K562 (cell line): ENCODE results near the gene REEP6. TPM values are rescaled to one million over a fixed set of nuclear protein-coding genes. Genes with fewer than 3 reads are reported as not detected.

Experiments
- ATAC-seq: fragments of 200-7000 bp; cut with Tn5 transposase; 3 replicates; pipeline ENCODE4 v1.9.1; 2020; ENCODE audit warnings: moderate library complexity
- BruUV-seq: library from RNA; stranded (reverse); fragments of 400-500 nt; replicated peaks from 2 replicates; lab custom pipeline; 2021; lab: Mats Ljungman, UMichigan
- CTCF ChIA-PET: fragments of 300-600 bp; formaldehyde crosslinking; extraction: SDS; loops from one replicate; lab custom pipeline; 2021; ENCODE audit warnings: low intra/inter-chr PET ratio; lab: Yijun Ruan, JAX
- POLR2A ChIA-PET: fragments of 300-600, 350-650 bp; sonication (Branson Sonifier 250); formaldehyde crosslinking; extraction: SDS; loops from one replicate; lab custom pipeline; 2021; ENCODE audit warnings: antibody characterized with exemption, inconsistent platforms; lab: Yijun Ruan, JAX
- DNase-seq, 4 experiments: peaks; one replicate each; pipeline versions ENCODE4 v3.0.0 to v3.0.0-alpha.2; 2011 to 2018; ENCODE audit warnings: low spot score in 3 of 4, mixed read lengths in 3 of 4; ENCODE audit errors: extremely low read depth in 1 of 4
- FAIRE-seq: peaks from 2 replicates; lab custom pipeline; 2011; peaks lifted over from hg19 to GRCh38; lab: Jason Lieb, UNC
- H2AFZ ChIP-seq: 2 replicates; pipeline ENCODE4 v1.6.0; 2011; ENCODE audit warnings: low read depth, low read length, control low read depth, inconsistent platforms
- H3K27ac ChIP-seq: fragments of 200-600 bp; 3 replicates; pipeline ENCODE4 v1.8.0; 2011; ENCODE audit warnings: low read depth, mild to moderate bottlenecking, control low read depth, inconsistent platforms, low read length, moderate library complexity, mixed read lengths; ENCODE audit errors: extremely low read depth
- H3K27me3 ChIP-seq, 2 experiments: fragments of 300-600 bp in 1 of 2; 2 replicates in 1 of 2; 3 replicates in 1 of 2; pipeline versions ENCODE4 v1.6.0 to v1.8.0; 2011; ENCODE audit warnings: inconsistent platforms in 2 of 2, low read length in 2 of 2, mild to moderate bottlenecking in 1 of 2, mixed read lengths in 1 of 2, moderate library complexity in 1 of 2; ENCODE audit not compliant: control insufficient read depth in 2 of 2, insufficient read depth in 2 of 2
- H3K36me3 ChIP-seq: fragments of 300-600 bp; 3 replicates; pipeline ENCODE4 v1.8.0; 2011; ENCODE audit warnings: mild to moderate bottlenecking, low read length, inconsistent platforms; ENCODE audit not compliant: control insufficient read depth, insufficient read depth
- H3K4me1 ChIP-seq, 2 experiments: fragments of 200-600 bp in 1 of 2; replicated peaks in 1 of 2; 2 replicates in 1 of 2; 3 replicates in 1 of 2; pipeline versions ENCODE4 v1.5.1 to v1.8.0; 2011; ENCODE audit warnings: inconsistent platforms in 2 of 2, low read length in 2 of 2, mild to moderate bottlenecking in 1 of 2, mixed read lengths in 1 of 2, moderate library complexity in 1 of 2; ENCODE audit not compliant: control insufficient read depth in 2 of 2, insufficient read depth in 2 of 2
- H3K4me2 ChIP-seq: 2 replicates; pipeline ENCODE4 v1.6.1; 2011; ENCODE audit warnings: low read length, control low read depth, inconsistent platforms, mixed read lengths; ENCODE audit not compliant: insufficient read depth
- H3K4me3 ChIP-seq: fragments of 200-600 bp; sonication (generic), shearing (Covaris generic); 2 replicates; pipeline ENCODE4 v1.5.1; 2016; ENCODE audit warnings: control low read depth, inconsistent platforms
- H3K79me2 ChIP-seq: fragments of 200-600 bp; 3 replicates; pipeline ENCODE4 v1.8.0; 2011; ENCODE audit warnings: low read length, inconsistent platforms; ENCODE audit not compliant: control insufficient read depth, insufficient read depth
- H3K9ac ChIP-seq, 2 experiments: 2 replicates each; pipeline versions ENCODE4 v1.6.0 to v1.6.1; 2011; ENCODE audit warnings: low read depth in 2 of 2, low read length in 2 of 2, control low read depth in 1 of 2, inconsistent platforms in 1 of 2, mild to moderate bottlenecking in 1 of 2, mixed read lengths in 1 of 2; ENCODE audit not compliant: insufficient read depth in 1 of 2
- H3K9me1 ChIP-seq: one replicate; pipeline ENCODE4 v1.6.0; 2011; ENCODE audit warnings: inconsistent platforms, mild to moderate bottlenecking, low read length, moderate library complexity; ENCODE audit not compliant: control insufficient read depth, insufficient read depth
- H3K9me3 ChIP-seq: replicated peaks from 2 replicates; pipeline ENCODE4 v1.5.1; 2011; ENCODE audit warnings: low read depth, low read length, inconsistent platforms; ENCODE audit not compliant: control insufficient read depth, insufficient read depth
- H4K20me1 ChIP-seq: replicated peaks from 2 replicates; pipeline ENCODE4 v1.6.1; 2011; ENCODE audit warnings: low read length, inconsistent platforms, mixed read lengths; ENCODE audit not compliant: control insufficient read depth, insufficient read depth
- HNRNPUL1 ChIP-seq: fragments of 200-400 bp; formaldehyde crosslinking; IDR thresholded peaks from 2 replicates; pipeline ENCODE4 v1.6.1; 2017; ENCODE audit warnings: low read length
- MAX ChIP-seq: sonication (generic); formaldehyde crosslinking; IDR thresholded peaks from 2 replicates; pipeline ENCODE4 v1.9.0; 2022; ENCODE audit warnings: mild to moderate bottlenecking, missing genetic modification reagents
- POLR2G ChIP-seq: fragments of 200-400 bp; formaldehyde crosslinking; IDR thresholded peaks from 2 replicates; pipeline ENCODE4 v1.6.1; 2017; ENCODE audit warnings: low read depth, mild to moderate bottlenecking, antibody characterized with exemption, low read length, moderate library complexity
- PRPF4 ChIP-seq: fragments of 200-400 bp; formaldehyde crosslinking; IDR thresholded peaks from one replicate; pipeline ENCODE4 v1.6.1; 2017; ENCODE audit warnings: low read length, low read depth, mild to moderate bottlenecking; ENCODE audit not compliant: insufficient read depth, poor library complexity, severe bottlenecking
- RBFOX2 ChIP-seq: fragments of 200-400 bp; formaldehyde crosslinking; IDR thresholded peaks from 2 replicates; pipeline ENCODE4 v1.6.1; 2017; ENCODE audit warnings: low read depth, mild to moderate bottlenecking, low read length, moderate library complexity
- RFX1 ChIP-seq: fragments of 450-650 bp; IDR thresholded peaks from 2 replicates; pipeline ENCODE4 v1.6.1; 2016; ENCODE audit warnings: mild to moderate bottlenecking, moderate library complexity
- ZBTB33 ChIP-seq: sonication (generic); formaldehyde crosslinking; IDR thresholded peaks from 2 replicates; pipeline ENCODE4 v1.8.1; 2023; ENCODE audit warnings: mild to moderate bottlenecking, missing genetic modification reagents
- ZFP91 ChIP-seq: sonication (generic); formaldehyde crosslinking; IDR thresholded peaks from 2 replicates; pipeline ENCODE4 v1.8.0; 2022; ENCODE audit warnings: mild to moderate bottlenecking, missing genetic modification reagents
- ZNF165 ChIP-seq: fragments of 250-450 bp; sonication (Bioruptor Pico); IDR thresholded peaks from 2 replicates; pipeline ENCODE4 v1.4.0; 2020; ENCODE audit warnings: borderline replicate concordance
- WGBS: fragments of 100-300 bp; shearing (Covaris generic); methylation state at CpG from one replicate; pipeline ENCODE4 v1.1.6; 2016; ENCODE audit warnings: low coverage, mixed read lengths; ENCODE audit not compliant: insufficient coverage; ENCODE audit errors: missing lambda C conversion rate; 5-methylcytosine and 5-hydroxymethylcytosine counted together
- in situ Hi-C: fragments of 300-500 bp; cut with MboI; formaldehyde crosslinking; loops from 4 replicates; pipeline ENCODE4 v1.15.0; 2018; ENCODE audit warnings: inconsistent platforms, mixed read lengths
- intact Hi-C: fragments of 100-400 bp; cut with micrococcal nuclease; formaldehyde crosslinking; loops from 2 replicates; pipeline ENCODE4 v1.14.2; 2022
- polyA plus RNA-seq, 8 experiments: library from polyadenylated mRNA; depleted of rRNA in 4 of 8; stranded (reverse) in 5 of 8; unstranded in 3 of 8; fragments of >200 nt; fragmentation: Nextera tagmentation in 2 of 8; fragmentation: Illumina TruSeq in 1 of 8; extraction: Ambion mirVana in 2 of 8; extraction: Trizol in 1 of 8; gene quantifications; 2 replicates each; pipeline versions ENCODE4 v1.2.1 to v1.2.3, GENCODE V29; 2011 to 2014; ENCODE audit warnings: inconsistent platforms in 1 of 8, missing spikeins in 1 of 8
- total RNA-seq, 7 experiments: library from RNA; depleted of rRNA in 6 of 7; stranded (reverse); fragments of >200 nt in 6 of 7; fragmentation: Illumina TruSeq in 2 of 7; extraction: Trizol in 2 of 7; gene quantifications; 2 replicates each; pipeline versions ENCODE4 v1.2.1 to v1.2.3, GENCODE V29; 2011 to 2021; ENCODE audit warnings: low replicate concordance in 1 of 7

REEP6 gene
- total and polyA plus RNA-seq, 9 of the 15 experiments (the other 6 are each of a cell fraction or from before 2014, with no cell fraction given): 1.2 to 64.2 (median 12.7) TPM

GRCh38 chr19:1461862-1462261 is 29.1 kb upstream of the REEP6 start:
- Histone ChIP-seq H3K9me3 (no peaks in the 10 kb centered on the region), H3K27ac (no peak overlapping the region), H3K79me2 (no peaks in the 10 kb centered on the region), H4K20me1 (peaks cover 18% of the 10 kb centered on the region), H2AFZ (no peak overlapping the region), H3K4me3 (no peak overlapping the region), H3K4me1 (peaks cover 0 to 45% of the 10 kb centered on the region in 2 experiments; a peak in 2 of 5 replicates), H3K9me1 (no peaks in the 10 kb centered on the region), H3K4me2 (no peak overlapping the region), H3K27me3 (no peaks in the 10 kb centered on the region), H3K9ac (peak overlapping the region in 1 of 2 experiments; percentile 68; a peak in 2 of 4 replicates), H3K36me3 (peaks cover 6% of the 10 kb centered on the region; the same call in 1 of the 3 replicates)
- TF ChIP-seq HNRNPUL1: no peak
- TF ChIP-seq POLR2G: 0 out of 2 replicates have a peak, but pooled peaks have one; percentile 31
- ATAC-seq (no peak), DNase-seq (no peak), FAIRE-seq (no peak)
- no TSS peak for BruUV-seq
- ChIA-PET POLR2A (no interaction called here), CTCF (no interaction called here)
- 73% methylated on average over 21 of the region's 24 CpGs for WGBS
- in situ Hi-C loops: no loop called here
- intact Hi-C loops: no loop called here

GRCh38 chr19:1465191-1466016 is 25.6 kb upstream of the REEP6 start:
- intact Hi-C loops: no loop called here
- Histone ChIP-seq H3K4me2 (no peak overlapping the region), H4K20me1 (peaks cover 5% of the 10 kb centered on the region; the same call in 1 of the 2 replicates), H3K9me3 (no peaks in the 10 kb centered on the region), H3K36me3 (peaks cover 2% of the 10 kb centered on the region; the same call in 1 of the 3 replicates), H3K4me3 (no peak overlapping the region), H3K27me3 (no peaks in the 10 kb centered on the region), H3K27ac (no peak overlapping the region), H3K9ac (no peak overlapping the region), H3K4me1 (peaks cover 0 to 54% of the 10 kb centered on the region in 2 experiments; a peak in 2 of 5 replicates), H2AFZ (no peak overlapping the region), H3K79me2 (peaks cover 5% of the 10 kb centered on the region; the same call in 2 of the 3 replicates), H3K9me1 (no peaks in the 10 kb centered on the region)
- FAIRE-seq (no peak), ATAC-seq (no peak), DNase-seq (no peak)
- ChIA-PET POLR2A (interaction anchor here (0.6 to 1.6 kb wide), 2 partner anchors 10 to 82 kb away, joined by 3 to 6 read pairs; no protein-coding TSS in a partner anchor), CTCF (no interaction called here)
- WGBS: 92% methylated on average over 37 of the region's 83 CpGs
- no peak for TF ChIP-seq ZNF165
- TF ChIP-seq MAX (CRISPR knock-in tag): no peak
- TF ChIP-seq RFX1: no peak
- TF ChIP-seq ZBTB33 (CRISPR knock-in tag): peak; percentile 92
- peak; percentile 12; the same call in 1 of the 2 replicates for TF ChIP-seq POLR2G
- TF ChIP-seq RBFOX2: 0 out of 2 replicates have a peak, but pooled peaks have one; percentile 21
- no peak for TF ChIP-seq ZFP91 (CRISPR knock-in tag)
- TF ChIP-seq PRPF4: no peak
- in situ Hi-C loops: no loop called here
- no TSS peak for BruUV-seq
